Activated T-cell treated with anti-CD3 and anti-CD28 coated beads for 1 hour (primary cell): ENCODE measurements around the gene ELL2.

Experiments used
- DNase-seq: peaks from one replicate; pipeline ENCODE4 v3.0.0-alpha.2; 2020; ENCODE audit warnings: low read depth

Gene ELL2

DNA sequence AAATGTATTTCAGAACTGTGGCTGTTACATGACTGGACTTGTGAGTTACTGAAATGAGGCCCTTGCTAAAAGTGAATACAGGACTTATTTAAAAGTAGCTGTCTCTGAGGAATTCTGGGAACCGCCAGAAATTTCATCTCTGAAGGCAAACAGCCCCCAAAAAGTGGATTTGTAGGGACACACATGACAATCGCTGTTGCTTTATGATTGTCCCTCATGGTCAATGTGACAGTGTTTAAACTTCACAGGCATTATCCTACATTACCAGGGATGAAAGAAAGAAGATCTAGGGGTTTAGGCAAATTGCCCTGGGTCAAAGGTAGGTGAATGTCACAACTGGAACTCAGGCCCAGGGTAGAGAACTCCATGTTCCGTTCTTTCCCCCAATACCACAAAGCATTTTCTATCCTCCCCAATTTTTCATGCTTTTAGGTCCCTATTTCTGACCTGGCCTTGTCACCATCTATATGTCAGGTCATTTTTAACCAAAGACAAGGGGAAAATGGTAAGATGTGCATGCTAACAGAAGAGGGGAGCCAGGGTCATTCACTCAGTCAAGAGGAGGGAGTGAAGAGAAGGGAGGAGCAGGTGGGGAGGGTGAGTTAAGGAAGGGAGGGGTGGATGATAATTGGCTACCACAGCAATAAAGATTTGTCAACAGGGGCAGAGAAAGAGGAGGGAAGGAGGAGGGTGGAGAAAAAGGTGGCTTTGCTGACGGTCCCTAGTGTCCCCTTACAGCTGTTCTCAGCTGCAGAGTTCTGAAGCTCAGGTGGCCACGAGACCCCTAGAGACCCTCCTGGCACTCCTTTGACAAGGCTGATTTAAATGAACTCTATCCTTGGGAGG, 81.3 kb downstream of the ELL2 start:
- no peak for DNase-seq

DNA sequence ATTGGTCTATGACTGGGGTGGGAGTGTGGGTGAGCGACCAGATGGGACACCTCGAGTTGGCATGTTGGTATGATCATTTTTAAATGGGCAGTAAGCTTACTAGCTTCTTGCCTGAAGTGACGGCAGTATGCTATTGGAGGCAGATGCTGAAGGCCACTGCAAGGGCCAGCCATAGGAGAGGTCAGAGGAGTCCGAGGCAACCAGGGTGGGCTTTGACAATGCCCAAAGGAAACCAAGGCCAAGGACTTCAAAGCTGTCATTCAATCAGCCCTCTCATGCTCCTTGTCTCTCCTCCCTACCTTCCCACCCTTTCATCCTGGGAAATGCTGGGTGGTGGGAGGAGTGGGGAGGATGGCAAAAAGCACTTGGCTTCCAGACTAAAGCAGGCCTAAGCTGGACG, 82.0 kb downstream of the ELL2 start:
- no peak for DNase-seq

DNA sequence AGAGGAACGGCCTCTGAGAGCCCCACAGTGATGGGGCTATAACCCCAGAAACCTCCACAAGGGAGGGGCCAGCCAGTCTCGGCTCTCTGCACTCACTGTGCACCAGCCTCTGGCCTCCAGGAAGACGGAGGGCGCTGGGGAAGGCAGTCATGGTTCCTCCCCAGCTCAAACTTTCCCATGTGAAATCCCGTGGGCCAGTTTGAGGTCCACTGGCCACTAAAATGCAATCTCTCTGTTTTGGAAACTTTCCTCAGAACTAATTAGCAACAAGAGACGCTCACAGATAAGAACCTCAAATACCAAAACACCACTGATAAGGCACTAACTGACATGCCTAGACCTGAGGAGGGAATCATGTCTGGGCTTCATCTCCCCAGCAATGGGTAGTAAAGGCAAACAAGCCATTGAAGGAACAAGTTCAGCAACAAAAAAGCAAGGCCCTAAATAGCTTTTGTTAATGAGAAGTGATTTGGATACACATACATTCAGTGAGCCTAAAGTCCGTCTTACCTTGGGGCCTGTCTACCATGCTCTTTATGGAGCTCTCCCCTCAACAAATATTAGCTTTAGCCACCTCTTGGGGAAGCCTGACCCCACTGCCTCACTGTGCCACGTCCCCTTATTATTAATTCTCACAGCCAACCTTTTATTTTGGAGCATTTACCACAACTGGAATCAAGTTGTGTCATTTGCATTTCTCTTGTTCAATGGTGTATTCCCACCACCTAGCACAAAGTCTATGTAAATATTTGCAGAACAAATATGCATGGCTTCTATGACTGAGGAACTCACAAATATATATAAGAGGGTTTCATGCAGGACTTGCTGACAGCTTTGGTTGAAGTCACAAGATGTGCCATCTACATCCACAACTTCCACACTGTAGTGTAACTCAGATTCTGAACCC, 83.0 kb downstream of the ELL2 start:
- no peak for DNase-seq

DNA sequence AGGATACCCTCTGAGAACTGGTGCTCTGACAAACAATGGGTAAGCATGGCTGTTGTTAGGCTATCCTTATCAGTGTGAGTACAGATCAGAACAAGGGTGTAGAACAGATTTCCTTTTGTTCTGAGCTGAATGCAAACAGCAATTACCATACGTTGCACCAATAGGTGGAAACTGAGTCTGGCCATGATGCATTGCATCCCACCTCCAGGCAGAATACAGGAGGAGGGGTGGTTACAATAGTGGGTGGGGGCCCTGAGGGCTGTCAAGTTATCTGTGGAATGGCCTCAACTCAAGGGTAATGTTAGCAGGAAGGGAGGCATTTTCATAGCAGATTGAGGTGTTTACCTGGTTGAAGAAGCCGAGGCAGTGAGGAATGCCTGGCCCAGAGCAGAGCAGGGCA, 84.9 kb downstream of the ELL2 start:
- no peak for DNase-seq

DNA sequence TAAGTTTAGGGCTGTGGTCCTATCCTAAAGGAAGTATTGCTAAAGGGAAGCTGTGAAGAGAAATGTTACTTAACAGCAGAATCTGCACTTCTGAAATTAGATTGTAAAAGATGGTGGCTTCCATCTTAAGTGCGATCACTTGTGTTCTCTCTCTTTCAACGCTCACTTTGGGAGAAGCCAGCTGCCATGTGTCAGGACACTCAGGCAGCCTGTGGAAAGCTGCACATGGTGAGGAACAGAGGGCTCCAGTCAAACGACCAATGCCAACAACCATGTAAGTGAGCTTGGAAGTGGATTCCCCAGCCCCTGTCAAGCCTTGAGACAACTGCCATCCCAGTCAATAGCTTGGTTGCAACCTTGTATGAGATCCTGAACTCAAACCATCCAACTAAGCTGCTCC, 87.4 kb downstream of the ELL2 start:
- no peak for DNase-seq

DNA sequence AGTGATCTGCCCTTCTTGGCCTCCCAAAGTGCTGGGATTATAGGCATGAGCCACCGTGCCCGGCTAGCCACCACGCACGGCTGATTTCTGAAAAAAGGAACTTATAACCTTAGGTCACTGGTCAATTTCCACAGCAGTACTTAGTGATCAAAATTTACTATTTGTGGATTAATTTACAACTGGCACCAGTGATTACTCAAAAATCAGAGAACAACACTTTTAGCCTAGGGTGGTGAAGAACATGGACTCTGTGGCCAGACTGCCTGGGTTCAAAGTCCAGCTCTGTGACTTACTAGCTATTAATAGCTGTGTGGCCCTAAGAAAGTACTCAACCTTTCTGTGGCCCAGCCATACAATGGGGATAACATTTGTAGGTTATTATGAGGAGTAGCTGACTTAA, 88.3 kb downstream of the ELL2 start:
- DNase-seq: no peak

DNA sequence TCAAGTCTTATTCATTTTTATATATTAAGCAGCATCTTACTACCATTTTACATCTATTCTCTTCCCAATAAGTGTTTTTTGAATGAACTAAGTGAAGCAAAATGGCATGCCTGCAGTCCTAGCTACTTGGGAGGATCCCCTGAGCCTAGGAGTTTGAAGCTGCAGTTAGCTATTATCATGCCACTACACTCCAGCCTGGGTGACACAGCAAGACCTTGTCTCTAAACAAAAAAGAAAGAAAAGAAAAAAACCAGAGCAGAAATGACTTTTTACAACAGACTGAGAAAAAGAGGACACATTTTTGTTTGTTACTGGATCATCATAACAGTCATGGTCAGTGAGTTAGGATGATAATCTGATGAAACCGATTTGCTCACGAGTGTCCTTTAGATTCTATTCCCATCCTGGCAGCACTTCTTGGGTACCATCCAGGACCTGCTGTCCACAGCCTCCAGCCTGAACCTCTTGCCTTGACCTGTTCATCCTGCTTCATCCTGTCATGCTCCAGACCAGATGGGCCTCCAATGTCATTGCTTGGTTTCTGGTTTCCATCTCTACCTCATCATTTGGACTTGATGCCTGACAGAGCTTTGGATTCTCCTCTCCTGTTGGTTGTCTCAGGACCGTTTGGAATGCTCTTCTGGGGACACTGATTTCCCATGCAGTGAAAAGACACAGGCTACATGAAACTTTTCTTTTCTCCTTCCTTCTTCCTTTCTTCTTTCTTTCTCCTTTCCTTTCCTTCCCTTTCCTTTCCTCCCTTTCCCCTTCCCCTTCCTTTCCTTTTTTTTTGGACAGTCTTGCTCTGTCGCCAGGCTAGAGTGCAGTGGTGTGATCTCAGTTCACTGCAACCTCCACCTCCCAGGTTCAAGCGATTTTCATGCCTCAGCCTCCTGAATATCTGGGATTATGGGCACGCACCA, 89.0 kb downstream of the ELL2 start:
- DNase-seq: no peak

DNA sequence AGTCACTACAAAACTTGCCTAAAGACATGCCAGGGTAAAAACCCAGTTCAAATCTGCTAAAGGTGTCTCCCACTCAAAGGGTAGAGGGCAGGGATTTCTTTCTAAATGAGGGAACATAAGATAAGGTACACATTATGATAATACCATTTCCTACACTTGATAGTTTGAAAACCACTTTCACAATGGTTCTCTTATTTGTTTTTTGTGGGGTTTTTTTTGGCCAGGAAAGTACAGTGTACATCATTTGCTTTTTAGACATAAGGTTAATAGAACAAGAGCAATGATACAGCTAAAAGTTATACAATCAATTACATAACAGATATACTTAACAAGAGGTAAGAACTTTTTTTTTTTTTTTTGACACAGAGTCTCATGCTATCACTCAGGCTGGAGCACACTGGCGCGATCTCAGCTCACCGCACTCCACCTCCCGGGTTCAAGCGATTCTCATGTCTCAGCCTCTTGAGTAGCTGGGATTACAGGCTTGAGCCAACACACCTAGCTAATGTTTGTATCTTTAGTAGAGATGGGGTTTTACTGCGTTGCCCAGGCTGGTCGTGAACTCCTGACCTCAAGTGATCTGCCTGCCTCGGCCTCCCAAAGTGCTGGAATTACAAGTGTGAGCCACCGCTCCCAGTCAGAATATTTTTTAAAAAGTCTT, 90.4 kb downstream of the ELL2 start:
- no peak for DNase-seq

DNA sequence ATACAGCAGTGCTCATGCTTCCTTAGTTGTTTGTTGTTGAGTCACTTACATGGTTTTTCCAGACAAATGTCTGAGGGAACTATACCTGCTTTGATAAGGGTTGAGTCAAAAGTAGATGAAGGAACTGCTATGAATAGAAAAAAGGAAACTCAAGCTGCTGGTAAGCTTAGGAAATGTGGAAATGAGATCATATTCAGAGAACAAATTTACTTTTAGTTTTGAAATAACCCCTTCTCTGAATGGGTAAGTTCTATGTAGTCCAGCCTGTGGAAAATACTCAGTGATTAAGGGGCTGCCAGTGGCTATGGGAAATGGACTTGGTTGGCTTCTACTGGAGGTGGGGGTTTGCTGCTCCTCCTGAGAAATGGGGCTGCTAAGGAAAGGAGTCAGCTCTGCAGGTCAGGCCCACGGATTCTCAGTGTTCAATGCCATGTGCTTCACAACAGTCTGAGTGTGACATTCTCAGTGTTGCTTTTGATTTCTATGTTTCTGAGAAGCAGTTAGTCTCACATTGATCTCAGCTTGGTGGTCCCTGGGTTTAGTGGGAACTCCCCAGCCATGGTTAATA, 91.5 kb downstream of the ELL2 start:
- no peak for DNase-seq

DNA sequence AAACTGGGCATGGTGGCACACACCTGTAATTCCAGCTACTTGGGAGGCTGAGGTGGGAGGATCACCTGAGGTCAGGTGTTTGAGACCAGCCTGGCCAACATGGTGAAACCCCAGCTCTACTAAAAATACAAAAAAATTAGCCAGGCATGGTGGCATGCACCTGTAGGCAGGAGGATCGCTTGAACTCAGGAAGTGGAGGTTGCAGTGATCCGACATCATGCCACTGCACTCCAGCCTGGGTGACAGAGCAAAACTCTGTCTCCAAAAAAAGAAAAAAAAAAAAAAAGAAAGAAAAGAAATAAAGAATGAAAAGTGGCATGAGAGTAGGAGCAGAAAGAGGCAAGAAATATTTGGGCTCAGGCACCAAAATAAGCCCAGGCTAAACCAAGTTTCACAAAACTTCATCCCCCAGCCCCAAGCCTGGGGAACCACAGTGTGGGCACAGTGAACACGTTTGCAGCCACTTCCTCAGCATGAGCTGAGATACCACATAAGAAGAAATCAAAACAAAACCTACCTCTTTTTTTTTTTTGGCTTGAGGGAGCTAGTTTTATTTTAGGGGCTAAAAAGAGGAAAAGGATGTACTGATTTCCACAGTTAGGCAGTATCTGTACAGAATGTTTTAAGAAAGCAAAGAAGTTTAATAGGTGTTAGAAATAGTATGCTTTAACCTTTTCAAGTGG, 92.3 kb downstream of the ELL2 start:
- peak; percentile 26 for DNase-seq

DNA sequence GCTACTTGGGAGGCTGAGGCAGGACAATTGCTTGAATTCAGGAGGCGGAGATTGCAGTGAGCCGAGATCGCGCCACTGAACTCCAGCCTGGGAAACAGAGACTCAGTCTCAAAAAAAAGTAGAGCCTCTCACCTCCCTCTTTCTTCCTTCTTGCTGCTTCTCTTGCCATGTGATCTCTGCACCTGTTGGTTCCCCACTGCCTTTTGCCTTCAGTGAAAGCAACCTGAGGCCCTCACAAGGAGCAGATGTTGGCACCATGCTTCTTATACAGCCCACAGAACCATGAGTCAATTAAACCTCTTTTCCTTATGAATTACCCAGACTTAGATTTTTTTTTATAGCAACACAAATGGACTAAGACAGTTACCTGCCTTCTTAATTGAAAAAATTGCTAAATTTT, 93.5 kb downstream of the ELL2 start:
- DNase-seq: no peak

DNA sequence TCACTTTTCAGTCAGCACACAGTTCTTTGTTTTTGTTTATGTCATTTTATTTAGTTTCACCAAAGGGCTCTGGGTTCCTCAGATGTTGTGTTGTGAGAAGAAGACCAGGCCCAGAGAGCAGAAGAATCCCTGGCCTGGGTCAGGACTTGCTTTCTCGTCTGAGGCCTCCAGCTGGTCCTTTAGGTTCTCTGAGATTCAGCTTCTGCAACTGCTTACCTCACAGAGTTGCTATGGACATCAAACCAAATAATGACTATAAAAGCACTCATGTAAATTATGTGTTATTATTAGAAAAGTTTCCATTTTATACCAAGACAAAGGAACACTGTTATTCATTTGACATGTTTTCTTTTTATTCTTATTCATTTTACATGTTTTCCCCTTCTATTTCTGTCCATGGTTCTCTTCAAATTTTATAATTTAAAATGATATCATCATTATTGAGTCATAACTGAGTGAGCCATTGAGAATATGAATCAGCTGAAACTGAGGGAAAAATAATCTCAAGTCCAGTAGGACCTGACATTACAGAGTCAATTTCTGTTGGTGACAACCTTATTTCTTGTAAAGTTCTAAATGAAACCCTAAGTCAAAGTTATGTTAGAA, 95.1 kb downstream of the ELL2 start:
- DNase-seq: no peak

DNA sequence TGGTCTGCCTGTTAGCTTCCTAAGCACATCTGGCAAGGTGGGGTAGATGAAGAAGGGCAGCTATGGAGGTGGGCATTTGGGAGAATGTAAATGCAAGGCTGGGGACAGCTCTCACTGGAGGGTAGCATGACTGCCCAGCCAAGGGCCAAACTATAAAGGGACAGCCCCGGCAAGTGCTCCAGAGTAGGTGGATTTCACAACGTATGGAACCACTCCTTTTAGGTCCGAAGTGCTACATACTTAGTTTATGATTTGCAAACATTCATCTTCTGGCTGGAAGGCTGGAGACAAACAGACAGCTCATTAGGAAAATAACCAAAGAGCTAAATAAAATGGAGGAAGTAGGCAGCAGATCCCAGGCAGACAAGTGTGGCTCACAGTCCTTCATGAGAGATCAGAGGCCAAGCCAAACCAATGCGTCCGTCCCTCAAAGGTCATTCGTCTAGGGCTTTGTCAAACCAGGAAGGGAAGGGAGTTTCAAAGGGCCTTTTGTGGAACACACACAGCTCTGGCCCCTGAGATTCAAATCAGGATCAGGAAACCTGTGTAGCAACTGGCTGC, 96.6 kb downstream of the ELL2 start:
- DNase-seq: no peak

DNA sequence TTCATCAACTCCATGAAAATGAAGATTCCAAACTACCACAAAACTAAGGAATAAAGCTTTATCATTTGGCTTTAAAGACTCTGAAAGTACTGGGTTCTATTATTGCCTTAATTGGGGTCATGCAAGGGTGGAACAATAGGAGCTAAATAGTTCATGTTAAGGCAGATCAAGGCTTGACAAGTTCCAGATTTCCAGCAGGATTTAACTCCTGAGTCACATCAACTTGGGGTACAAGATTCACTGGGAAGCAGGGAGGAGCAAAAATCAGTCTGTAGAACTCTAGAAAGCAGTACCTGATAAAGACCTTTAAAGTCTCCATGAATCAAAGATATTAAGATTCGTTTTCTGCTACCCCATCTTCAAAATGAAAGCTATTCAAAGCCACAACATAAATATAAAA, 97.2 kb downstream of the ELL2 start:
- DNase-seq: no peak

DNA sequence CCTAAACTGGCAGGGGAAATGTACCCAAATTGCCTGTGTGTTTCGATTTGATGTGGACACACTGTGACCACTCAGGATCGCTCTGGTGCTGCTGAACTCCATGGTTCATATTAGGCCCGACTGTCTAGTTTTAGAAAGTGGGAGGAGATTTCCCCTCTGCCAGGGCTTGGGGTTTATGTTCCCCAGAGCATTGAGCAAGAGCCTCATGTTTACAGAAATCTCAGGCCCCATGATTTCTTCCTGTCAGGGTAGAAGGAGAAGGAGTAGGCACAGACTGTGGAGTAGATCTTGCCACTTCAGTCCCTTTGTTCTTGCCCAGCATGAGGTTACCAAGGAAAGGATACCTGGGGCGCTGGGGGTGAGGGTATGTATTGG, 98.3 kb downstream of the ELL2 start:
- DNase-seq: no peak

DNA sequence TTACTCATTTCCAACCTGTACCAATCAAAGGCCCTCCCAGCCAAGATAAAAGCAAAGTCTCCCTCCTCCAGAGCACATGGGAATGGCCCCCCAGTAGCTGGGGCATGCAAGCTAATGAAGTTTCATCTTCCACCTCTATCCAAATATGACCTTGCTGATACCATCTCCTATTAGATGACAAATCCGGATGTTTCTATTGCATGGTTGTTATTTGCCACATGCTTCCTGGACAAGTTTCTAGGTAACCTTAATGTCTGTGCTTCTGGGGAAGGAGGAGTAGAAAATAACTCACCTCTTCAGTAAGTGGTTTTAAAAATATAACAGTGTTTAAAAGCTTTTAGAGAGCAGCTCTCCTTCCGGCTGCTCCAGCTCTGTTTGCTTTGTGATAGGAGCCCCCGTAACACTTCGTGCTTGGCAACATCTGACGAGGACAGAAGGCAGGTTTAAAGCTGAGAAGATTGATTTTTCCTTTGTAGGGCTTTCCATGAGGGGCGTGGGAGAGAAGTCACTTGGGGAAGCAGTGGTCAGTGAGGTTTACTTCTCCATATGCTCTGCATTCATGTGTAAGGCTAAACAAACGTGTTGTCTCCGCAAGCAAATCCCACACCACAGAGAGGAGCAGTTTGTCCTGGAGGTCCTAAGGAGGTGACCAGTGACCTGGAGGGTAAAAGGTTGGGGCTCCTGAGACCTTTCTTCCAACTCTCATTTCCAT, 98.8 kb downstream of the ELL2 start:
- no peak for DNase-seq

DNA sequence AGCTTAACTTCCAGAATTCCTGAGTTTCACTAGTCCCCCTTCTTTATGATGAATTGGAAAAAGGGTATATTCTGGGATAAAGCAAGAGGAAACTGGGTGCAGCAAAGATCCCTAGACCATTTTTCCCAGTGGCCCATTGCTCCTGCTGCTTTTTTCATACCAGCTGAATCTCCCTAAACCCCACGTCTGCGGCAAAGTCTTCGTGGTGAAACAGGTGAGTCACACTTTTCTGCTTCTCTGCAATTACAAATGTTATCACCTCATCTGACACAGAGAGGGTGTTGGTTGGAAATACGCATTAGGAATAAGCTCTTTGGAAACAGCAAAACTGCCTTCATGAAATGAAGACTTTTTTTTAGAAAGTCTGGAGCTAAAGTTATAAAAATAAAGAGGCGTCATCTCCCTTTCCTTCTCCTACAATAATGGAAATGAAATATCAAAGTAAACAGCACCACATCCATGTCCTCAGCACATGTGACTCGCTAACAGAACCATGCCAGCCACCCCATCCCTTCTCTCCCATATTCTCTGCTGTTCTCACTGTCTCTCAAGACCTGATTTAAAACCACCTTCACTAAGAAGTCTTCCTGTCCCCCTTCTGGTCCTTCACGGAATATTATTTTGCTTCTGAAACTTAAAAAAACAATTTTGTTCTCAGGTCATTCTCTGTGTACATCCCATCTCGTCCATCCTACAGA, 99.6 kb downstream of the ELL2 start:
- no peak for DNase-seq

DNA sequence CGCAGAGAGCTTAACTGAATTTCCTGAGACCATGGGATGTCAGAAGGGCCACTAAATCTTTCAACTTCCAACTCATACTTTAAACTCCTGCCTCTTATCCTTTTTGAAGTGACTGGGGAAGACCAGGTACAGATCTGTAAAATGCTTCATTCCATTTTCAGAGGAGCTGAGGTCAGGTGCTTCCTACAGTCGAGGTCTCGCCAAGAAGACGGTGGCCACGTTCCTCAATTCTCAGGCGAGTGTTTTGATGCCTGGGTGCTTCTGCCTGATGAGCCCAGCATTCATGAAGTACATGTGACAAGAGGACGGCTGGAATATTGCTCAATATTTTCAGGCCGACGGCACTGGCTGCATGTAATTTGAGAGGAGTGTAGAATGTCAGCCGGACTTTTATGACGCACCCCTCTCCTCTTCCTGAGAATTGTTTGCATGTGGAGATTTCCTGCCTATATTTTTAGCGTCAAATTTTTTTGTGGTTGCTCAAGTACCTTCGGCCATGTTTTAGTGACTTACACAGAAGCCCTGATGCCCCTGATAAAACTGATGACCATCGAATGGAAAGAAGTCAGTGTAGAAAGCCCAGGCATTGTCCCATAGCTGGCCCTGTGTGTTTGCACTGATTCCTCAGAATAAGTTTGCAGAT, 100.3 kb downstream of the ELL2 start:
- DNase-seq: no peak
